WTC11 (cell line): ENCODE data around the gene LBX2. TPM values are rescaled to one million over a fixed set of nuclear protein-coding genes. Genes with fewer than 3 reads are reported as not detected.

Source experiments
- CBFB ChIP-seq: sonication (generic); formaldehyde crosslinking; IDR thresholded peaks from 2 replicates; pipeline ENCODE4 v1.8.1; 2022; ENCODE audit warnings: mild to moderate bottlenecking, low read depth, missing genetic modification reagents
- CREM ChIP-seq: sonication (generic); formaldehyde crosslinking; IDR thresholded peaks from 2 replicates; pipeline ENCODE4 v1.8.1; 2022; ENCODE audit warnings: mild to moderate bottlenecking, missing genetic modification reagents, moderate library complexity
- ELF4 ChIP-seq: sonication (generic); formaldehyde crosslinking; IDR thresholded peaks from 2 replicates; pipeline ENCODE4 v1.8.1; 2022; ENCODE audit warnings: low read depth, mild to moderate bottlenecking, moderate library complexity, missing genetic modification reagents
- EMX1 ChIP-seq: fragments of 250-450 bp; sonication (Bioruptor Pico); IDR thresholded peaks from 2 replicates; pipeline ENCODE4 v1.8.0; 2021; ENCODE audit warnings: mild to moderate bottlenecking
- FOXK1 ChIP-seq: sonication (generic); formaldehyde crosslinking; IDR thresholded peaks from 2 replicates; pipeline ENCODE4 v1.8.0; 2022; ENCODE audit warnings: mild to moderate bottlenecking, moderate library complexity, missing genetic modification reagents
- GRHL2 ChIP-seq: fragments of 250-450 bp; sonication (Bioruptor Pico); IDR thresholded peaks from 2 replicates; pipeline ENCODE4 v1.8.0; 2022; ENCODE audit warnings: mild to moderate bottlenecking, moderate library complexity; ENCODE audit not compliant: insufficient replicate concordance, severe bottlenecking
- HMGA2 ChIP-seq: fragments of 250-450 bp; sonication (Bioruptor Pico); IDR thresholded peaks from 2 replicates; pipeline ENCODE4 v1.4.0; 2021; ENCODE audit warnings: mild to moderate bottlenecking, moderate library complexity
- JAZF1 ChIP-seq: fragments of 250-450 bp; sonication (Bioruptor Pico); IDR thresholded peaks from 2 replicates; pipeline ENCODE4 v1.9.0; 2021; ENCODE audit warnings: moderate library complexity, mild to moderate bottlenecking, inconsistent platforms
- KAT7 ChIP-seq: sonication (generic); formaldehyde crosslinking; IDR thresholded peaks from 2 replicates; pipeline ENCODE4 v1.8.1; 2023; ENCODE audit warnings: missing genetic modification reagents, mild to moderate bottlenecking, borderline replicate concordance
- MYBL2 ChIP-seq: sonication (generic); formaldehyde crosslinking; IDR thresholded peaks from 2 replicates; pipeline ENCODE4 v1.8.1; 2023; ENCODE audit warnings: mild to moderate bottlenecking, moderate library complexity, missing genetic modification reagents
- RORB ChIP-seq: fragments of 250-450 bp; sonication (Bioruptor Pico); IDR thresholded peaks from 2 replicates; pipeline ENCODE4 v1.9.0; 2021; ENCODE audit warnings: mild to moderate bottlenecking
- SMAD3 ChIP-seq: sonication (generic); formaldehyde crosslinking; IDR thresholded peaks from 2 replicates; pipeline ENCODE4 v1.8.0; 2022; ENCODE audit warnings: missing genetic modification reagents, mild to moderate bottlenecking, borderline replicate concordance
- TP53 ChIP-seq: sonication (generic); formaldehyde crosslinking; IDR thresholded peaks from 2 replicates; pipeline ENCODE4 v1.8.1; 2023; ENCODE audit warnings: mild to moderate bottlenecking, missing genetic modification reagents
- ZNF121 ChIP-seq: sonication (generic); formaldehyde crosslinking; IDR thresholded peaks from 2 replicates; pipeline ENCODE4 v1.8.0; 2023; ENCODE audit warnings: missing genetic modification reagents
- ZNF138 ChIP-seq: sonication (generic); formaldehyde crosslinking; conservative IDR thresholded peaks from 2 replicates; pipeline ENCODE4 v1.8.1; 2022; ENCODE audit warnings: mild to moderate bottlenecking, moderate library complexity, missing genetic modification reagents
- ZNF317 ChIP-seq: sonication (generic); formaldehyde crosslinking; IDR thresholded peaks from 2 replicates; pipeline ENCODE4 v1.8.1; 2023; ENCODE audit warnings: low read depth, mild to moderate bottlenecking, moderate library complexity, missing genetic modification reagents, borderline replicate concordance
- ZNF671 ChIP-seq: fragments of 250-450 bp; sonication (Bioruptor Pico); IDR thresholded peaks from 2 replicates; pipeline ENCODE4 v1.8.0; 2021; ENCODE audit warnings: mild to moderate bottlenecking
- total RNA-seq: library from RNA; stranded (reverse); gene quantifications from 3 replicates; pipeline ENCODE4 v1.2.3, GENCODE V29; 2021
- TF ChIP-seq, protein P1 (sequence below): sonication (generic); formaldehyde crosslinking; IDR thresholded peaks from 2 replicates; pipeline ENCODE4 v1.8.1; 2023; ENCODE audit warnings: mild to moderate bottlenecking, missing genetic modification reagents, borderline replicate concordance
- TF ChIP-seq, protein P2 (sequence below): sonication (generic); formaldehyde crosslinking; IDR thresholded peaks from 2 replicates; pipeline ENCODE4 v1.8.0; 2022; ENCODE audit warnings: mild to moderate bottlenecking, missing genetic modification reagents
- TF ChIP-seq, protein P3 (sequence below): sonication (generic); formaldehyde crosslinking; IDR thresholded peaks from 2 replicates; pipeline ENCODE4 v1.8.0; 2023; ENCODE audit warnings: mild to moderate bottlenecking, missing genetic modification reagents
- TF ChIP-seq, protein P4 (sequence below): sonication (generic); formaldehyde crosslinking; IDR thresholded peaks from 2 replicates; pipeline ENCODE4 v1.8.1; 2023; ENCODE audit warnings: mild to moderate bottlenecking, missing genetic modification reagents
- TF ChIP-seq, protein P5 (sequence below): sonication (generic); formaldehyde crosslinking; IDR thresholded peaks from 2 replicates; pipeline ENCODE4 v1.8.0; 2022; ENCODE audit warnings: mild to moderate bottlenecking, missing genetic modification reagents

The LBX2 gene
- total RNA-seq, 1 experiment from 2014 or later, result 1.0 TPM

DNA sequence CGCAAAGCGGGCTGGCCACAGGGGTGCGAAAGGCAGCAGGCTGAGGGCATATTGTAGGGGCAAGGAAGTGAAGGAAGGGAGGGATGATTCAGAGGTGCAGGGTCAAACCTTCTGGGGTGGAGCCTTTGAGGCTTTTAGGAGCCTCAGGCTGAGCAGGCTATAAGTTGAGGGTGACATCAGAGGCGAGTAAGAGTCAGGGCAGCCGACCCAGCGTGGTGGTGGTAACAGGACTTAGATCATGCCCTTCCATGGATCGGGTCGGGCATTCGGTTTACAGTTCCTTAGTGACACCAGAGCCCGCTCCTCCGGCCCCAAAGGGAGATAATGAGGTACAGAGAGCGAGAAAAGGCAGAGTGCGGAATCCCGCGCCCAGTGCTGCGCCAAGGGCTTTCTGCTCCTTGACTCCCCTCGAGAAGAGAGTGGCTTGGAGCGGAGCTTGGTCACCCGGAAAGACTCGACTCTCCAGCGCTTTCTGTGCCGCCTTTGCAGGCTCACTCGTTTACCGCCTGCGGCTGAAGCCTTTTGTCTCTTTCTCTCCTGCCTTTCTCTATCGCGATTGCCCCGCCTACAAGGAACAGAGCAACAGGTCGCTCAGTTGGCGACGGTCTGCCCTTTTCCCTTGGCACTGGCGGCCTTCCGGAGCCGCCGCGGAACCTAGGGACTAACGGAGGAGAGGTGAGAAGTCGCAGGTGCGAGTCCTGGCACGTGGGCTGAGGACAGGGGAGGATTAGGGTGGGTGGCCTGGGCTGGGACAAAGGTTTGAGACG lies 720 bp downstream of the LBX2 start (continued):
- TF ChIP-seq, protein P1, sequence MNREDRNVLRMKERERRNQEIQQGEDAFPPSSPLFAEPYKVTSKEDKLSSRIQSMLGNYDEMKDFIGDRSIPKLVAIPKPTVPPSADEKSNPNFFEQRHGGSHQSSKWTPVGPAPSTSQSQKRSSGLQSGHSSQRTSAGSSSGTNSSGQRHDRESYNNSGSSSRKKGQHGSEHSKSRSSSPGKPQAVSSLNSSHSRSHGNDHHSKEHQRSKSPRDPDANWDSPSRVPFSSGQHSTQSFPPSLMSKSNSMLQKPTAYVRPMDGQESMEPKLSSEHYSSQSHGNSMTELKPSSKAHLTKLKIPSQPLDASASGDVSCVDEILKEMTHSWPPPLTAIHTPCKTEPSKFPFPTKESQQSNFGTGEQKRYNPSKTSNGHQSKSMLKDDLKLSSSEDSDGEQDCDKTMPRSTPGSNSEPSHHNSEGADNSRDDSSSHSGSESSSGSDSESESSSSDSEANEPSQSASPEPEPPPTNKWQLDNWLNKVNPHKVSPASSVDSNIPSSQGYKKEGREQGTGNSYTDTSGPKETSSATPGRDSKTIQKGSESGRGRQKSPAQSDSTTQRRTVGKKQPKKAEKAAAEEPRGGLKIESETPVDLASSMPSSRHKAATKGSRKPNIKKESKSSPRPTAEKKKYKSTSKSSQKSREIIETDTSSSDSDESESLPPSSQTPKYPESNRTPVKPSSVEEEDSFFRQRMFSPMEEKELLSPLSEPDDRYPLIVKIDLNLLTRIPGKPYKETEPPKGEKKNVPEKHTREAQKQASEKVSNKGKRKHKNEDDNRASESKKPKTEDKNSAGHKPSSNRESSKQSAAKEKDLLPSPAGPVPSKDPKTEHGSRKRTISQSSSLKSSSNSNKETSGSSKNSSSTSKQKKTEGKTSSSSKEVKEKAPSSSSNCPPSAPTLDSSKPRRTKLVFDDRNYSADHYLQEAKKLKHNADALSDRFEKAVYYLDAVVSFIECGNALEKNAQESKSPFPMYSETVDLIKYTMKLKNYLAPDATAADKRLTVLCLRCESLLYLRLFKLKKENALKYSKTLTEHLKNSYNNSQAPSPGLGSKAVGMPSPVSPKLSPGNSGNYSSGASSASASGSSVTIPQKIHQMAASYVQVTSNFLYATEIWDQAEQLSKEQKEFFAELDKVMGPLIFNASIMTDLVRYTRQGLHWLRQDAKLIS (CRISPR knock-in tag), result no peak
- TF ChIP-seq JAZF1 (CRISPR knock-in tag) (no peak), GRHL2 (no peak), ZNF121 (CRISPR knock-in tag) (no peak), ZNF317 (CRISPR knock-in tag) (no peak), CBFB (CRISPR knock-in tag) (peak; percentile 69; the same call in 1 of the 2 replicates), ZNF671 (CRISPR knock-in tag) (no peak), FOXK1 (0 out of 2 replicates have a peak, but pooled peaks have one; percentile 33), CREM (CRISPR knock-in tag) (no peak), ELF4 (CRISPR knock-in tag) (no peak), RORB (CRISPR knock-in tag) (no peak), SMAD3 (CRISPR knock-in tag) (0 out of 2 replicates have a peak, but pooled peaks have one; percentile 49), MYBL2 (CRISPR knock-in tag) (0 out of 2 replicates have a peak, but pooled peaks have one; percentile 20), KAT7 (CRISPR knock-in tag) (0 out of 2 replicates have a peak, but pooled peaks have one; percentile 15), EMX1 (CRISPR knock-in tag) (no peak), ZNF138 (CRISPR knock-in tag) (no peak), TP53 (0 out of 2 replicates have a peak, but pooled peaks have one; percentile 45), HMGA2 (no peak)
- TF ChIP-seq, protein P2, sequence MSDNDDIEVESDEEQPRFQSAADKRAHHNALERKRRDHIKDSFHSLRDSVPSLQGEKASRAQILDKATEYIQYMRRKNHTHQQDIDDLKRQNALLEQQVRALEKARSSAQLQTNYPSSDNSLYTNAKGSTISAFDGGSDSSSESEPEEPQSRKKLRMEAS (CRISPR knock-in tag), result peak; percentile 90
- TF ChIP-seq, protein P3, sequence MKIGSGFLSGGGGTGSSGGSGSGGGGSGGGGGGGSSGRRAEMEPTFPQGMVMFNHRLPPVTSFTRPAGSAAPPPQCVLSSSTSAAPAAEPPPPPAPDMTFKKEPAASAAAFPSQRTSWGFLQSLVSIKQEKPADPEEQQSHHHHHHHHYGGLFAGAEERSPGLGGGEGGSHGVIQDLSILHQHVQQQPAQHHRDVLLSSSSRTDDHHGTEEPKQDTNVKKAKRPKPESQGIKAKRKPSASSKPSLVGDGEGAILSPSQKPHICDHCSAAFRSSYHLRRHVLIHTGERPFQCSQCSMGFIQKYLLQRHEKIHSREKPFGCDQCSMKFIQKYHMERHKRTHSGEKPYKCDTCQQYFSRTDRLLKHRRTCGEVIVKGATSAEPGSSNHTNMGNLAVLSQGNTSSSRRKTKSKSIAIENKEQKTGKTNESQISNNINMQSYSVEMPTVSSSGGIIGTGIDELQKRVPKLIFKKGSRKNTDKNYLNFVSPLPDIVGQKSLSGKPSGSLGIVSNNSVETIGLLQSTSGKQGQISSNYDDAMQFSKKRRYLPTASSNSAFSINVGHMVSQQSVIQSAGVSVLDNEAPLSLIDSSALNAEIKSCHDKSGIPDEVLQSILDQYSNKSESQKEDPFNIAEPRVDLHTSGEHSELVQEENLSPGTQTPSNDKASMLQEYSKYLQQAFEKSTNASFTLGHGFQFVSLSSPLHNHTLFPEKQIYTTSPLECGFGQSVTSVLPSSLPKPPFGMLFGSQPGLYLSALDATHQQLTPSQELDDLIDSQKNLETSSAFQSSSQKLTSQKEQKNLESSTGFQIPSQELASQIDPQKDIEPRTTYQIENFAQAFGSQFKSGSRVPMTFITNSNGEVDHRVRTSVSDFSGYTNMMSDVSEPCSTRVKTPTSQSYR (CRISPR knock-in tag), result no peak
- TF ChIP-seq, protein P4, sequence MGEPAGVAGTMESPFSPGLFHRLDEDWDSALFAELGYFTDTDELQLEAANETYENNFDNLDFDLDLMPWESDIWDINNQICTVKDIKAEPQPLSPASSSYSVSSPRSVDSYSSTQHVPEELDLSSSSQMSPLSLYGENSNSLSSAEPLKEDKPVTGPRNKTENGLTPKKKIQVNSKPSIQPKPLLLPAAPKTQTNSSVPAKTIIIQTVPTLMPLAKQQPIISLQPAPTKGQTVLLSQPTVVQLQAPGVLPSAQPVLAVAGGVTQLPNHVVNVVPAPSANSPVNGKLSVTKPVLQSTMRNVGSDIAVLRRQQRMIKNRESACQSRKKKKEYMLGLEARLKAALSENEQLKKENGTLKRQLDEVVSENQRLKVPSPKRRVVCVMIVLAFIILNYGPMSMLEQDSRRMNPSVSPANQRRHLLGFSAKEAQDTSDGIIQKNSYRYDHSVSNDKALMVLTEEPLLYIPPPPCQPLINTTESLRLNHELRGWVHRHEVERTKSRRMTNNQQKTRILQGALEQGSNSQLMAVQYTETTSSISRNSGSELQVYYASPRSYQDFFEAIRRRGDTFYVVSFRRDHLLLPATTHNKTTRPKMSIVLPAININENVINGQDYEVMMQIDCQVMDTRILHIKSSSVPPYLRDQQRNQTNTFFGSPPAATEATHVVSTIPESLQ, result no peak
- TF ChIP-seq, protein P5, sequence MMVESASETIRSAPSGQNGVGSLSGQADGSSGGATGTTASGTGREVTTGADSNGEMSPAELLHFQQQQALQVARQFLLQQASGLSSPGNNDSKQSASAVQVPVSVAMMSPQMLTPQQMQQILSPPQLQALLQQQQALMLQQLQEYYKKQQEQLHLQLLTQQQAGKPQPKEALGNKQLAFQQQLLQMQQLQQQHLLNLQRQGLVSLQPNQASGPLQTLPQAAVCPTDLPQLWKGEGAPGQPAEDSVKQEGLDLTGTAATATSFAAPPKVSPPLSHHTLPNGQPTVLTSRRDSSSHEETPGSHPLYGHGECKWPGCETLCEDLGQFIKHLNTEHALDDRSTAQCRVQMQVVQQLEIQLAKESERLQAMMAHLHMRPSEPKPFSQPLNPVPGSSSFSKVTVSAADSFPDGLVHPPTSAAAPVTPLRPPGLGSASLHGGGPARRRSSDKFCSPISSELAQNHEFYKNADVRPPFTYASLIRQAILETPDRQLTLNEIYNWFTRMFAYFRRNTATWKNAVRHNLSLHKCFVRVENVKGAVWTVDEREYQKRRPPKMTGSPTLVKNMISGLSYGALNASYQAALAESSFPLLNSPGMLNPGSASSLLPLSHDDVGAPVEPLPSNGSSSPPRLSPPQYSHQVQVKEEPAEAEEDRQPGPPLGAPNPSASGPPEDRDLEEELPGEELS (CRISPR knock-in tag), result peak; percentile 72
